ACC112 (cell line): ENCODE data around the gene TNFRSF12A.

ENCODE experiments used
- H2AFZ ChIP-seq: fragments of 200-600 bp; sonication (generic); one replicate; pipeline ENCODE4 v1.6.0; 2017; ENCODE audit warnings: antibody characterized with exemption, low read length; ENCODE audit not compliant: unreplicated experiment
- H3K27ac ChIP-seq: fragments of 200-600 bp; sonication (generic); 2 replicates; pipeline ENCODE4 v1.5.1; 2014; ENCODE audit warnings: low read depth, mild to moderate bottlenecking, antibody characterized with exemption, low read length, moderate library complexity
- H3K27me3 ChIP-seq: fragments of 200-600 bp; sonication (generic); 2 replicates; pipeline ENCODE4 v1.6.1; 2014; ENCODE audit warnings: mild to moderate bottlenecking, antibody characterized with exemption, low read length, moderate library complexity, mixed read lengths; ENCODE audit not compliant: insufficient read depth
- H3K36me3 ChIP-seq: fragments of 200-600 bp; sonication (generic); 2 replicates; pipeline ENCODE4 v1.6.1; 2016; ENCODE audit warnings: mild to moderate bottlenecking, antibody characterized with exemption, low read length, moderate library complexity, mixed read lengths; ENCODE audit not compliant: insufficient read depth
- H3K4me1 ChIP-seq: fragments of 200-600 bp; sonication (generic); one replicate; pipeline ENCODE4 v1.6.1; 2016; ENCODE audit warnings: low read length, mixed read lengths; ENCODE audit not compliant: insufficient read depth, unreplicated experiment, control insufficient read depth
- H3K4me3 ChIP-seq: fragments of 200-600 bp; sonication (generic); 2 replicates; pipeline ENCODE4 v1.5.1; 2014; ENCODE audit warnings: mild to moderate bottlenecking, low read depth, low read length
- H3K79me2 ChIP-seq: fragments of 200-600 bp; sonication (generic); one replicate; pipeline ENCODE4 v1.6.0; 2016; ENCODE audit warnings: low read length; ENCODE audit not compliant: control insufficient read depth, unreplicated experiment, insufficient read depth

Gene TNFRSF12A

DNA sequence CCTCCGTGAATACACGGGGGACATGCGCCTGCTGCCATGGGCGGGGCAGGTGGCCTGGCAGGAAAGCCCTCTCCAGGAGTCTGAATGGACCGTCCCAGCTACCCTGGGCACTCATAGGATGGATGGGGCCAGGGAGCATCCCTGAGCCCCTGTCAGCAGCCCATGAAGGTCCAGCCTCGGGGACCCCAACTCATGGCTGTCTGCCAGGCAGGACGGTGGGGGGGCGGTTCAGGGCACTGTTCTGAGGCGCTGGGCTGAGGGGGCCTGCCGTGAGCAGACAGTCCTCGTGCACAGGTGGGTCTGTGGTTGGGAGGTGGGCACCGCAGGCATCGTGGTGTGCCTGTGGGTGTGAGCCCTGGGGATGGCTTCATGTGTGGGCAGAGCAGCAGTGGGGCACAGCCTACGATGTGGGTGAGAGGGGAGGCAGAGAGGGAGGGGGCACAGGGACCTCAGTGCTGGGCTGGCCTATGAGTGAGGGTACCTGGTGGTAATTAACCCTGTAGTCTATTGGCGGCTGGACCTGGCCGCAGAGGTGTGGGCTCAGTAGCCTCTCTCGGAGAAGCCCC lies 33.5 kb upstream of the TNFRSF12A start:
- Histone ChIP-seq H3K4me1 (no peaks in the 10 kb centered on the region), H3K27me3 (0 out of 2 replicates have a peak, but pooled peaks cover 3% of the 10 kb centered on the region)

DNA sequence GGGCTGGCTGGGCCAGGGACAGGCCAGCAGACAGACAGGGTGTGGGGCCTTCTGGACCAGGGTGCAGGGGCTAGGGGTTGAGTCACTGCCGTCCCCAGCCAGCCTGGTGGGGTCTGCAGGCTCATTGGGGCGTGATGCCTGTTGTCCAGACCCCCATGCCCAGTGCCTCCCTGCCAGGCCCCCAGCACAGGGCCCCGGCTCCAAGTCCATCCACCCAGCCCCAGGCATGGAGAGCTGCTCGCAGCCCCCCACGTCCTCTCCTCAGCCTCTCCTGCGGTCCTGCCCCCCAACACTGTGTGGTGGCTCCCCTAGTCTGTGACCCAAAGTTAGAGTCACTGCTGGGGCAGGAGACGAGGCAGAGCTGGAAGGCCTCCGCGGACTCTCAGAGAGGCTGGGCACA lies 32.9 kb upstream of the TNFRSF12A start:
- Histone ChIP-seq H3K79me2 (no peaks in the 10 kb centered on the region), H3K27me3 (0 out of 2 replicates have a peak, but pooled peaks cover 3% of the 10 kb centered on the region), H3K27ac (no peak overlapping the region), H2AFZ (no peak overlapping the region), H3K4me1 (no peaks in the 10 kb centered on the region), H3K4me3 (no peak overlapping the region), H3K36me3 (no peaks in the 10 kb centered on the region)

More for the DNA sequence above, 33.5 kb upstream of the TNFRSF12A start:
- H2AFZ ChIP-seq: no peak overlapping the region
- H3K36me3 ChIP-seq: no peaks in the 10 kb centered on the region
- H3K4me3 ChIP-seq: no peak overlapping the region
- no peak overlapping the region for H3K27ac ChIP-seq
- no peaks in the 10 kb centered on the region for H3K79me2 ChIP-seq

DNA sequence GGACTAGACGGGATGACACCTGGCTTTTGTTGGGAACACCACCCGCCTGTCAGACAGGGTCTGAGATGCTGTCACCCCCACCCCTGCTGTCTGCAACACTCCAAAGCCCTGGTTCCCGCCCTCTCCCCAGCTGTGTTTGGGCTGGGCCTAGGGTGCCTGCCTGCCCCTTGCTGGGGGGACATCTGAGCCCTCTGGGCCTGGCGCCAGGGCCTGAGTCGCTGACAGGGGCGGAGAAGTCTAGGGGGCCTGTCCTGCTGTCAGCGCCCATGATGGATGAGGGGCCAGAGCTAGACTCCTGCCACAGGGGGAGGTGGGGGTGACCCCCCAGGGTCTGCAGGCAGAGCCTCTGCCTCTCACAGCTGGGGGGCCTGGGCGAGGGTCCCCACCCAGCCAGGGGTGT lies 32.3 kb upstream of the TNFRSF12A start:
- Histone ChIP-seq H3K4me1 (no peaks in the 10 kb centered on the region), H3K4me3 (no peak overlapping the region), H3K79me2 (no peaks in the 10 kb centered on the region), H3K27ac (no peak overlapping the region), H3K36me3 (no peaks in the 10 kb centered on the region), H3K27me3 (0 out of 2 replicates have a peak, but pooled peaks cover 3% of the 10 kb centered on the region), H2AFZ (no peak overlapping the region)

- Histone ChIP-seq H3K79me2 (no peaks in the 10 kb centered on the region), H3K36me3 (no peaks in the 10 kb centered on the region), H2AFZ (no peak overlapping the region), H3K4me3 (no peak overlapping the region), H3K4me1 (no peaks in the 10 kb centered on the region), H3K27ac (no peak overlapping the region), H3K27me3 (0 out of 2 replicates have a peak, but pooled peaks cover 3% of the 10 kb centered on the region)
These were observed 31.5 kb upstream of the TNFRSF12A start for GRCh38 chr16:2988590-2989099.

DNA sequence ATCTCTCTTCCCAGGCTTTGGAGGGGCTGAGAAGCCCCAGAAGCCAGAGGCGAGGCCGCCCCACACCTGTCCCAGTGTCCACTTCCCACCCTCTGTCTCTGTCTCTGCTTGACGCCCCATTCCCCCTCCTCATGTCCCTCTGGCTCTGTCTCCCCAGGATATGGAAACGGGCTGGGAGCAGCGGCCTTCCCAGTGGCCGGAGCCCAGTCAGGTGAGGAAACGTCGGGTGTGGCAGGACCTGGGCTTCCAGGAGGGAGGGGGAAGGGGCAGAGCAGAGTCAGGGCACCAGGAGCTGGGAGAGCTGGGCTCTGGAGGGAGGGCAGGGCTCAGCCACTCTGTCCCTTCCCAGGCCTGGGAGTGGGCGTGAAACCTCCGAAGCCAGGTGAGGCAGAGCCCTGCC lies 29.3 kb upstream of the TNFRSF12A start:
- Histone ChIP-seq H3K36me3 (no peaks in the 10 kb centered on the region), H3K4me1 (no peaks in the 10 kb centered on the region), H3K27me3 (0 out of 2 replicates have a peak, but pooled peaks cover 3% of the 10 kb centered on the region), H3K4me3 (no peak overlapping the region), H3K27ac (no peak overlapping the region), H3K79me2 (no peaks in the 10 kb centered on the region), H2AFZ (no peak overlapping the region)

- no peak overlapping the region for H2AFZ ChIP-seq
- H3K27me3 ChIP-seq: 0 out of 2 replicates have a peak, but pooled peaks cover 3% of the 10 kb centered on the region
- H3K4me1 ChIP-seq: no peaks in the 10 kb centered on the region
These were observed 28.5 kb upstream of the TNFRSF12A start for GRCh38 chr16:2991566-2992261.

DNA sequence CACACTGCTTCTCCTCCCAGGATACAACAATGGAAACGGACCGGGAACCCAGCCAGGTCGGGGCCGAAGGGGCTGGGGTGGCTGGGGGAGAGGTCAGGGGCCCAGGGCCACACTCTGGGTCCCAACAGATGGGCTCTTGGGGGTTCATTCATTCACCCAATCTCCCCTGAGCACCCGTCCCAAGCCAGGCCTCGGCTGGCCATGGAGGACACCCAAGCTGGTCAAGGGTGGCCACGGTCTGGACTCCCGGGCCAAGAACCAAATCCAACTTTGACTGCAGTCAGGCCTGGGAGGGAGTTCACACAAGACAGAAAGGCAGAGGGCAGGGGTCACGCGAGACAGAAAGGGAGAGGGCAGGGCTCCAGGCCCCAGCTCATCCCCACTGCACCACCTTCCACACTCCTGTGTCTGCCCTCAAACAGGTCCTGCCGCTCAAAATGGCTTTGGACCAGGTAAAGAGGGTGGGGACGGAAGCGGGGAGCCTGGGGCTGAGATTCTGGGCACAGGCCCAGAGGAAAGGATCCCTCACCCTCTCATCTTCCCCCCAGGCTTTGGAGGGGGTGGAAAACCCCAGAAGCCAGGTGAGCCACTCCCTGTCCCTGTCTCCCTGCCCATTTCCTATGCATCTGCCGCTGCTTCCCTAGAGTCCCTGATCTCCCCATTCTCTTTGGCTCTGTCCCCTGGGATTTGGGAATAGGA lies 27.6 kb upstream of the TNFRSF12A start:
- H3K4me1 ChIP-seq: no peaks in the 10 kb centered on the region
- H3K79me2 ChIP-seq: no peaks in the 10 kb centered on the region
- no peaks in the 10 kb centered on the region for H3K36me3 ChIP-seq
- H2AFZ ChIP-seq: no peak overlapping the region
- H3K27ac ChIP-seq: no peak overlapping the region
- no peak overlapping the region for H3K4me3 ChIP-seq
- 0 out of 2 replicates have a peak, but pooled peaks cover 5% of the 10 kb centered on the region for H3K27me3 ChIP-seq

More at GRCh38 chr16:2991566-2992261, 28.5 kb upstream of the TNFRSF12A start:
- H3K4me3 ChIP-seq: no peak overlapping the region
- H3K79me2 ChIP-seq: no peaks in the 10 kb centered on the region
- no peaks in the 10 kb centered on the region for H3K36me3 ChIP-seq
- no peak overlapping the region for H3K27ac ChIP-seq

DNA sequence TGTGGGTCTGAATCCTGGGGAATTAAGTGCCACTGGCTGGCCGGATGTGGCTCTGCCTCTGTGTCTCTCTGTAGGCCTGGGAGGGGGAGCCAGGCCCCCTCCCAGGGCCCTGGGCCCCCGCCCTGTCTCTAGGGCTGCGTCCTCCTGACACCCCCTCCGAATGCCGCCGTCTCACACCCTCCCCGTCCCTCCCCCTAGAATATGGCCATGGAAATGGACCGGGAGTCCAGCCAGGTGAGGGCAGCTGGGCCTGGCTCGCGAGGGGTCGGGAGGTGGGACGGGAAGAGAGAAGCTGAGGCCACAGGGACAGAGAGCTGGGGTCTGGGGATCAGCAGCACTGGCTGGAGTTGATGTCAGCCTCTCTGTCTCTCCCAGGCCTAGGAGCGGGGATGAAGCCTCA lies 23.9 kb upstream of the TNFRSF12A start:
- H3K4me1 ChIP-seq: no peaks in the 10 kb centered on the region
- no peaks in the 10 kb centered on the region for H3K36me3 ChIP-seq
- no peaks in the 10 kb centered on the region for H3K79me2 ChIP-seq
- no peak overlapping the region for H3K27ac ChIP-seq
- no peak overlapping the region for H3K4me3 ChIP-seq
- H3K27me3 ChIP-seq: 0 out of 2 replicates have a peak, but pooled peaks cover 2% of the 10 kb centered on the region
- H2AFZ ChIP-seq: no peak overlapping the region

DNA sequence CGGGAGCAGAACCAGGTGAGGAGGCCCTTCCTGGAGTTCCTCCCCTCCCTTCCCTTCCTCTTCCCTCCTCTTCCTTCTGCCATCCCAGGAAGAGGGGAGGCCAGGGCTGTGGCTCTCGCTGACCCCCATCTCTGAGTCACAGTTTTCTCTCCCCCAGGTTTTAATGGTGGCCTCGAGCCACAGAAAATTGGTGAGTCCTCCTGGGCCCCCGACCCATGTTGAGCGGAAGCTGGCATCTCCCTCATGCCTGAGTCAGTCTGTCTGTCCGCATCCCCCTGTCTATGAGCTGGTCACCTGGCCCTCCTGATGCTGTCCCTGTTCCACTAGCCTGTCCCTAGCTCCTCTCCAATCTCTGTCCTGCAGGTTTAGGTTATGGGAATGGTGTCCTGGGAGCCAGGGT lies 20.2 kb upstream of the TNFRSF12A start:
- no peaks in the 10 kb centered on the region for H3K36me3 ChIP-seq
- H3K27me3 ChIP-seq: 0 out of 2 replicates have a peak, but pooled peaks cover 2% of the 10 kb centered on the region
- H3K27ac ChIP-seq: no peak overlapping the region
- no peaks in the 10 kb centered on the region for H3K79me2 ChIP-seq
- no peak overlapping the region for H2AFZ ChIP-seq
- H3K4me1 ChIP-seq: no peaks in the 10 kb centered on the region
- no peak overlapping the region for H3K4me3 ChIP-seq

DNA sequence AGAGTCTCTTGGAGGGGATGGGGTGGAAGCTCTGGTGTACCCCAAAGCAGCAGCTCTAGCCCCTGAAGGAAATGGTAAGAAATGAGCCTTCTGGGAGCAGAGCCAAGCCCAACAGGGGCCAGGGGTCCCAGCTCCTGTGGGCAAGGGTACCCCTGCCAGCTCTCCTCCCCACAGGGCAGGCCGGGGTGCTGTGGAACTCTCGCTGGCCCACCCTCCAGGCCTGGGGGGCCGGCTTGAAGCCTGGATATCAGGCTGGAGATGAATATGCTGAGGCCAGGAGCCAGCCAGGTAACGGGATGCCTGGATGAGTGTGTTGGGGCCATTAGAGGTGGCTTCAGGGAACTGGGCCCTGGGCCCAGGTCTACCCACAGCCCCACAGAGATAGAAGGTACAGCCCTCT lies 19.6 kb upstream of the TNFRSF12A start:
- Histone ChIP-seq H3K4me1 (no peaks in the 10 kb centered on the region), H3K27me3 (0 out of 2 replicates have a peak, but pooled peaks cover 2% of the 10 kb centered on the region), H3K27ac (no peak overlapping the region), H3K4me3 (no peak overlapping the region), H2AFZ (no peak overlapping the region), H3K36me3 (no peaks in the 10 kb centered on the region), H3K79me2 (no peaks in the 10 kb centered on the region)
